ENCODE measurements around the gene ST3GAL6. TPM values are rescaled to one million over a fixed set of nuclear protein-coding genes. Genes with fewer than 3 reads are reported as not detected.

The ST3GAL6 gene
- total and polyA plus RNA-seq, 2 of the 13 experiments (the other 11 are each of a cell fraction or from before 2014, with no cell fraction given) = 17.5 to 23.2 TPM

DNA sequence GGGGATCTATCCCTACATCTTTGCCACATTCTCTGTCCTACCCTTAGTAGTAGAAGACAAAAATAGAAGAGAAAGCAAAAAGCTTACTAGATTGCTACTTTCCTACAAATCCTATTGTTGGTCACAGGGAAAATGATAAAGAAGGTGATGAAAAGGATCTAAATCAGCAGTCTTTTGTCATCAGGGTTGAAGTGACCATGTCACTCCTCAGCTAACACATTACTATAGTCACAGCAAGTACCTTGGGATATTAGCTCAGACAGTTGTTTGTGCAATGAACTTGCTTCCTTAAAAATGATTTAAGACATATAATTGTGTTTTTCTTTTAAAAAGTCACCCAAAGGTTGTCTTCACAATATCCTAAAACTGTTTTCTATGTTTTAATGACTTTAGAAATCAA is 6.3 kb downstream of the ST3GAL6 start:
- H3K79me2 ChIP-seq (ENCODE audit: insufficient read depth, low read length) = peaks cover 11% of the 10 kb centered on the region
- no TSS peak for BruUV-seq (replicated peaks)
- in situ Hi-C loops (cut with HindIII; ENCODE audit: extremely low pct_ligation_motif_present, low pct_unique_long_range_greater_than_20kb) = no loop called here
- no peak overlapping the region for H2AFZ ChIP-seq (ENCODE audit: low read length)
- H3K36me3 ChIP-seq (replicated peaks in 1 of 2; ENCODE audit: control insufficient read depth in 1 of 2, insufficient read depth in 2 of 2, low read length in 2 of 2) = peaks cover 3 to 17% of the 10 kb centered on the region in 2 experiments; a peak in 4 of 5 replicates
- no peak for DNase-seq (ENCODE audit: low spot score)
- intact Hi-C loops (cut with micrococcal nuclease; ENCODE audit: unreplicated experiment) = no loop called here
- no peaks in the 10 kb centered on the region for H3K27me3 ChIP-seq (ENCODE audit: control insufficient read depth in 1 of 2, insufficient read depth in 2 of 2, low read length in 2 of 2)
- no peak overlapping the region for H3K27ac ChIP-seq (ENCODE audit: extremely low read length, insufficient read depth, low read length)
- H3K9ac ChIP-seq (ENCODE audit: insufficient read depth, low read depth, low read length) = no peak overlapping the region
- ChIA-PET POLR2A (no interaction called here), CTCF (ENCODE audit: low intra/inter-chr PET ratio, low total read pairs) (no interaction called here)
- no peak for FAIRE-seq
- H3K4me3 ChIP-seq (replicated peaks in 1 of 3; ENCODE audit: insufficient read depth in 1 of 3, low read depth in 2 of 3, low read length in 3 of 3) = no peak overlapping the region
- no peak for ATAC-seq
- no peaks in the 10 kb centered on the region for H3K4me1 ChIP-seq (ENCODE audit: insufficient read depth, low read length)
- H4K20me1 ChIP-seq (ENCODE audit: insufficient read depth, low read length) = no peaks in the 10 kb centered on the region
- H3K9me3 ChIP-seq (ENCODE audit: low read length) = no peaks in the 10 kb centered on the region
- TF ChIP-seq, protein P1, sequence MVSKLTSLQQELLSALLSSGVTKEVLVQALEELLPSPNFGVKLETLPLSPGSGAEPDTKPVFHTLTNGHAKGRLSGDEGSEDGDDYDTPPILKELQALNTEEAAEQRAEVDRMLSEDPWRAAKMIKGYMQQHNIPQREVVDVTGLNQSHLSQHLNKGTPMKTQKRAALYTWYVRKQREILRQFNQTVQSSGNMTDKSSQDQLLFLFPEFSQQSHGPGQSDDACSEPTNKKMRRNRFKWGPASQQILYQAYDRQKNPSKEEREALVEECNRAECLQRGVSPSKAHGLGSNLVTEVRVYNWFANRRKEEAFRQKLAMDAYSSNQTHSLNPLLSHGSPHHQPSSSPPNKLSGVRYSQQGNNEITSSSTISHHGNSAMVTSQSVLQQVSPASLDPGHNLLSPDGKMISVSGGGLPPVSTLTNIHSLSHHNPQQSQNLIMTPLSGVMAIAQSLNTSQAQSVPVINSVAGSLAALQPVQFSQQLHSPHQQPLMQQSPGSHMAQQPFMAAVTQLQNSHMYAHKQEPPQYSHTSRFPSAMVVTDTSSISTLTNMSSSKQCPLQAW (CRISPR knock-in tag; IDR thresholded peaks at IDR 0.05) = no peak
- TF ChIP-seq SNRNP70 (IDR thresholded peaks at IDR 0.05; ENCODE audit: low read depth, low read length) (no peak), NAIF1 (CRISPR knock-in tag; IDR thresholded peaks at IDR 0.05; ENCODE audit: borderline replicate concordance) (no peak)
- TF ChIP-seq, protein P2, sequence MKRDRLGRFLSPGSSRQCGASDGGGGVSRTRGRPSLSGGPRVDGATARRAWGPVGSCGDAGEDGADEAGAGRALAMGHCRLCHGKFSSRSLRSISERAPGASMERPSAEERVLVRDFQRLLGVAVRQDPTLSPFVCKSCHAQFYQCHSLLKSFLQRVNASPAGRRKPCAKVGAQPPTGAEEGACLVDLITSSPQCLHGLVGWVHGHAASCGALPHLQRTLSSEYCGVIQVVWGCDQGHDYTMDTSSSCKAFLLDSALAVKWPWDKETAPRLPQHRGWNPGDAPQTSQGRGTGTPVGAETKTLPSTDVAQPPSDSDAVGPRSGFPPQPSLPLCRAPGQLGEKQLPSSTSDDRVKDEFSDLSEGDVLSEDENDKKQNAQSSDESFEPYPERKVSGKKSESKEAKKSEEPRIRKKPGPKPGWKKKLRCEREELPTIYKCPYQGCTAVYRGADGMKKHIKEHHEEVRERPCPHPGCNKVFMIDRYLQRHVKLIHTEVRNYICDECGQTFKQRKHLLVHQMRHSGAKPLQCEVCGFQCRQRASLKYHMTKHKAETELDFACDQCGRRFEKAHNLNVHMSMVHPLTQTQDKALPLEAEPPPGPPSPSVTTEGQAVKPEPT (CRISPR knock-in tag; IDR thresholded peaks at IDR 0.05; ENCODE audit: low read depth) = no peak
- no peak overlapping the region for H3K4me2 ChIP-seq (ENCODE audit: low read depth, low read length)
